ENCODE measurements around the gene WDR18. TPM values are rescaled to one million over a fixed set of nuclear protein-coding genes. Genes with fewer than 3 reads are reported as not detected.

The WDR18 gene
- total RNA-seq, 1 experiment from 2014 or later, result 61.9 TPM

- DNase-seq (ENCODE audit: low spot score), result no peak
Observed at GRCh38 chr19:1007399-1008251, 23.5 kb downstream of the WDR18 start.

GRCh38 chr19:1008268-1009040 is 24.3 kb downstream of the WDR18 start:
- DNase-seq (ENCODE audit: low spot score), result no peak

GRCh38 chr19:1009041-1009980 is 25.2 kb downstream of the WDR18 start:
- no peak for DNase-seq (ENCODE audit: low spot score)

- DNase-seq (ENCODE audit: low spot score), result no peak
Observed at GRCh38 chr19:1009981-1010538, 25.9 kb downstream of the WDR18 start.

- DNase-seq (ENCODE audit: low spot score), result no peak
Observed at GRCh38 chr19:1010586-1011510, 26.7 kb downstream of the WDR18 start.

- DNase-seq (ENCODE audit: low spot score), result no peak
Observed at GRCh38 chr19:1011831-1012333, 27.7 kb downstream of the WDR18 start.

GRCh38 chr19:1012334-1012733 is 28.2 kb downstream of the WDR18 start:
- no peak for DNase-seq (ENCODE audit: low spot score)

- no peak for DNase-seq (ENCODE audit: low spot score)
Observed at GRCh38 chr19:1013218-1013617, 29.1 kb downstream of the WDR18 start.

GRCh38 chr19:1014161-1015060 is 30.3 kb downstream of the WDR18 start:
- DNase-seq (ENCODE audit: low spot score), result no peak

GRCh38 chr19:1015061-1015781 is 31.1 kb downstream of the WDR18 start:
- DNase-seq (ENCODE audit: low spot score), result no peak

GRCh38 chr19:1015782-1016646 is 31.9 kb downstream of the WDR18 start:
- no peak for DNase-seq (ENCODE audit: low spot score)

GRCh38 chr19:1016647-1017114 is 32.5 kb downstream of the WDR18 start:
- DNase-seq (ENCODE audit: low spot score), result no peak

GRCh38 chr19:1017115-1017905 is 33.2 kb downstream of the WDR18 start:
- DNase-seq (ENCODE audit: low spot score), result no peak

- no peak for DNase-seq (ENCODE audit: low spot score)
Observed at GRCh38 chr19:1017906-1018305, 33.8 kb downstream of the WDR18 start.

GRCh38 chr19:1018393-1018792 is 34.2 kb downstream of the WDR18 start:
- DNase-seq (ENCODE audit: low spot score), result no peak

- DNase-seq (ENCODE audit: low spot score), result no peak
Observed at GRCh38 chr19:1018932-1019615, 34.9 kb downstream of the WDR18 start.

Data from H4 (cell line).